NCI-H1092 (cell line): Measurements from ENCODE around the gene NOCT.
"Not testable (repeated sequence)": the region's sequence is repeated elsewhere in the genome, so short reads cannot be mapped to it uniquely, and the experiment has no call there.

Experiments used
- DNase-seq: peaks from one replicate; lab custom pipeline; 2025; lab: John Stamatoyannopoulos, UW

The NOCT gene

DNA sequence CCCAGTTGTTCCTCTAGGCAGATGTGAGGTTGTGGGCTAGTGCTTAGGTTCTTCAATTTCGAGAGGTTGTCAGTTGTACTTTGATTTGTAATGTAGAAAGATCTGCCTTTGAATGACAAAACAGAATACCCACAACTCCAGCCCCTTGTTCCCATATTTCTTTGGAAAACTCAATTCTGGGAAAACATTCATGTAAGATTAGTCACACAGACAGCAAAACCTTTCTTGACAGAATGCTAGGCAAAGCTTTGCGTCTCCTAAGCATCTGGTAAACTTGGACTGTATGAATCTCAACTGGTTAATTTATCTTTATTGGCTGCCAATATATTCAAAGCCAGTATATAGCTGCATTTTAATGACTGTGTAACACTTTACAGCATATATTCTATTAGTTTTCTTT is 34.9 kb downstream of the NOCT start:
- DNase-seq: no peak

- no peak for DNase-seq
Measured at GRCh38 chr4:139053909-139054308, 38.3 kb downstream of the NOCT start.

GRCh38 chr4:139054791-139055505 is 39.4 kb downstream of the NOCT start:
- no peak for DNase-seq

- not testable (repeated sequence) for DNase-seq
Measured at GRCh38 chr4:139059026-139059425, 43.4 kb downstream of the NOCT start.

DNA sequence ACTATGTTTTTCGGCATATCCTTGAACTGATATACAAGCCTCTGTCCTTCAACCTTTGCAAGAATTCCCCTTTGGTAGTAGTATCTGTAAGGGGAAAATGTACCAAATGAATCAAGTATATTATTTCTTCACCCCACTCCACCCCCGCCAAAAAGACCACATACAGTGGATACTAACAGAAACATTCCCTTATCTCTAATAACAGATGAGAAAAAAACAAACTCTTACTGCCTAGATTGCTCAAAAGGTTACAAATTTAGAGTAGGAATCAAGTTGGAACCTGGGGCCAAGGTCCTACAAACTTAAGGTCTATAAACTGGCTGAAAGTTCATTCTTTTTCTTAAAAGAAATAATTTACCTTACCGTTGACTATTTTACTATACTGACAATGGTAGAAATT is 45.0 kb downstream of the NOCT start:
- DNase-seq: no peak

DNA sequence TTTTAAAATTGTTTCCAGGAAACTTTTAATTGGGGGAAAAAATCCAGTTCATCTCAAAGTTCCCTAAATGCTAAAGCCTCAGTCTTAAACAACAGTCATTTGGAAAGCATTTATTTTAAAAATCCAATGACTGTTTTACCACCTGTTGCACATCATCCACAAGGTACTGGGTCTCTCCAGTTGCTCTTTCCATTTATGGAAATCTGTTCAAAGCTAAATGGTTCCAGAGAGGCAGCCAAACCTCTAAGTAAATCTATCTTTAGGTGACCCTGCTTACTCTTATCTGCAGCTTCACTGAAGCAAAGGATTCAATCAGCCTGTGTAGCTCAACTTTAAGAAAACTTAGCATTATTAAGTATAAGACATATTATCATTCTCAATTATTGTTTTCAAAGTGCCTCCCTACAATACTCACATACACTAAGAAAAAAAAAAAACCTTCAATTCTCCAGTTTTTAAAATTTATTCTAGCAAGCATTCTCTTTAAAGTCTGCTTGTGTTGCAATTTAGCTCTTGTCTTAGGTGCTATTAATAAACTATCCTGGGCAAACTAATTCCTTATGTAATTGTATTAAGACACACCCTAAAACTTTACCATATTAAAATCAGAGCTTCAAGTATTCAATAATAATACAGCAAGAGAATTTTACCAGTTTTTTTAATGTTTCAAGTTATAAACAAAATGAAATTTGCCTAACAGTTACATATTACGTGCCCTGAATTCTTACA is 60.6 kb downstream of the NOCT start:
- no peak for DNase-seq

DNA sequence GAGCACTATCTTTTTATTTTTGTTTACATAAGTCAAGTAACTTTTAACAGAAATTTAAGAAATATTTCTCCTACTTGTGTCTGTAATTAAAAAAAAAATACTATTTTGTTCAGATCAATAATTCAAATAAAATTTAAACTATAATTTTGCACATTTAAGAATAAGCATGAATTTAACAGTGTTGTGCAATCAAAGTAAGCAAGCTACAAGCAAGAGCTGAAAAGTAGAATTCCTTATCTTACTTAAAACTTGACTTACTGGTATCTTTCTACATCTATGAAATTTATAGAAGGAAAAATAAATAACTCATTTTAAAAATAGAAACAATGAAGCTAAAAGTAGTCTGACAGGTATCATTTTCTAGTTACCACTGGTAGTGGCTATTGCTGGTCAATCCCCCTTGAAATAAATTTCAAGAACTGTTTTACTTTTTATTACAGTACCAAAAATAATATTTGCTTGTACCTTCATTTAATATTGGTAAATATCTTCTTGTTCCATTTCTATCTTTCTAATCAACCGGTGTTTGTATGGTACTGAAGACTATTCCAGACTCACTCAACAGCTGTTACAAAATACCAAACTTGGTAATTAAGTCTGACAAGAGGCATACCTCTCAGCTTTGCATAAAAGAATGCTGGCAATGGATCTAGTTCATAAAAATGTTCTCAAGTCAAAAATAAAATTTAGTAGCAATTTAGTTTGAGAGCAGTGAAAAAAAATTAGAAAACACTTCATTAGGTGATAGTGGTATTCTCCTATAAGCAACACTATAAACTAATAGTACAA is 62.2 kb downstream of the NOCT start:
- no peak for DNase-seq

GRCh38 chr4:139078926-139079325 is 63.3 kb downstream of the NOCT start:
- no peak for DNase-seq

DNA sequence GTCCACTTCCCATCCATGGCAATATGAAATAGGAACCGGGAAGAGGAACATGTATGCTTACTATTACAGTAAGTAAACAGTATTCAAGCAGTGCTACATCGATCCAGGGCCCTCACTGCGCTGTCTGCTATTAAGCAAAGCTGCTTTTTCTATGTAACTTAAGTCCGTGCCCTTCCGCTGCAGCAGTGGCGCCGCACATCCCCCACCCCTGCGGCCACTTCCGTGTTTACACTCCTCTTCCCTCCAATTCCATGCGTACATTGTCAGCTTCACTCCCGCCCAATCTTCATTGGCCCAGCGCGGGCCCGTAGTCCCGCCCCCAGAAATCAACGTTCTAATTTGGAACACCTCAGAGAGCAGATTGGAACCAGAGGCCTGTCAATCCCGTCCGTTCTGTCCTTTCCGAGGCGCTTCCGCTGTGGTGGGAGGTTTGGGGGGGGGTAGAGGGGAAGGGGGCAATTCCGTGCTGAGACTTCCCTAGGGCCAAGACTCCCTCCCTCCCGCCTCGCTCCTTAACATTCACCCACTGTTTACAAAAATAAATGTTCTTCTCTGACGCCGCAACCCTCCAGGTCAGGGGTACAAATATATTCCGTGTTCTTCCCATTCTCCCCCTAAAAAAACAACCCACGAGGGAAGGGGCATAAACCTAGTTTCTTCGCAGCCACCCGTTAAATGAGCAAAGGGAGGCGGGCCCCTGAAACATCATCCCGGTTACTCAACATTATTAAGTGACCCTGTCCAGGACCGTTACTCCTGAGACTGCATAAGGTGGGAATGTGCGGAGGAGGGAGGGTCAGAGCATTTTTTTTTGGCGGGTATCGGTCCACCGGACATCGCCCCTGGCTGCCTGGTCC is 67.4 kb downstream of the NOCT start:
- DNase-seq: peak; percentile 96

DNA sequence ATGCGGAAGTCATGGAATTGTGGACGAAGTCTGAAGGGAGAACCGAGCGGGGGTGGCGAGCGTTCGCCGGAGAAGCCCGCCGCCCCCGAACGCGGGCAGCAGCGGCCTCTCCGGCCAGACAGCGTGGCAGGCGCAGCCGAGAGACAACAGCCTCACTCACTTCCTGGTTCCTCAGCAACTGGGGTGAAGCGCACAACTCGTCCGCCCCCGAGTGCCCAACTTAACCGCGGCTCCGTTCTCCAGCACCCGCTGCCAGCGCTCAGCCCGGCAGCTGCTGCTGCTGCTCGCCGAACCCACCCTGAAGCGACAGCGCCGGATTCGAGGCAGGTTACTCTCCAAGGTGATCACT is 68.0 kb downstream of the NOCT start:
- DNase-seq: peak; percentile 51

GRCh38 chr4:139083956-139084803 is 68.6 kb downstream of the NOCT start:
- peak; percentile 86 for DNase-seq

DNA sequence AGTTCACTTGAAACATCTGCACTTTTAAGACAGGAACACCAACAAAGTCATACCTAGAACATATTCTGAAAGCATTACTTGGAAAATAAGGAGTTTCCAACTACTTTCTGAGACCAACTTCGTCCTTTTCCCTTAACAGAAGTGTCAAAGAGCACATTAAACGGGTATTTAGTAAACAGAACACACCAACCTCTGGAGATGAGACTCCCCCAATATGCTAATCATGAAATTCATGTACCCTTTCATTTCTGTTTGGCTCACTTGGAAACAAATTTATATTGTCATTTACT is 69.2 kb downstream of the NOCT start:
- DNase-seq: no peak

DNA sequence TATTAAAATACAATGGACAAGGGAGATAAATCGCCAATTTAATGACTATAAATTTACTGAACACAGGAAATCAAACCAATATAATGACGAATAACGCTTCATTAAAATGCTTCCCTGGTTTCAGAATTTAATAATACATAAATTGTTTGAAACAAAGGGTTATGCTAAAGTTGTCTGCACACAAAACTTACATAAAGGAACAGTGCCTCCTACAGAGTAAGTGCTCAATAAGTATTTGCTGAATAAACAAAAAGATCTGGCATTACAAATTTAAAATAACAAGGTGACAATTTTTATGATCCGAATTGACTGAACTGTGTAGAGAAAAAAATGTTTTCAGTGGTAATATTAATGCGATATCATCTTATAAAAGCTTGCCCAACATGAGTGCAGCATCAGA is 69.6 kb downstream of the NOCT start:
- DNase-seq: no peak

- no peak for DNase-seq
Measured at GRCh38 chr4:139092271-139092670, 76.7 kb downstream of the NOCT start.
